ENCODE measurements around the gene NCBP3.

NCBP3 gene

GRCh38 chr17:3777366-3778120, 68.5 kb downstream of the NCBP3 start:
- Histone ChIP-seq H3K27me3 (ENCODE audit: insufficient read depth, low read length) (no peaks in the 10 kb centered on the region; the same call in 1 of the 2 replicates), H3K9ac (ENCODE audit: low read length) (no peak overlapping the region), H3K9me3 (ENCODE audit: low read length) (no peaks in the 10 kb centered on the region), H3K4me2 (ENCODE audit: low read length) (no peak overlapping the region), H3K27ac (ENCODE audit: low read depth, low read length, poor library complexity, severe bottlenecking) (no peak overlapping the region), H3F3A (ENCODE audit: insufficient read depth, low read length) (no peaks in the 10 kb centered on the region), H3K4me1 (ENCODE audit: insufficient read depth, low read length, severe bottlenecking) (no peaks in the 10 kb centered on the region), H3K4me3 (ENCODE audit: low read depth, low read length, poor library complexity, severe bottlenecking) (no peak overlapping the region), H3K36me3 (ENCODE audit: insufficient read depth, low read length) (no peaks in the 10 kb centered on the region), H3K79me2 (ENCODE audit: insufficient read depth, low read length) (no peaks in the 10 kb centered on the region), H2AFZ (ENCODE audit: low read length) (no peak overlapping the region), H4K20me1 (ENCODE audit: insufficient read depth, low read length) (no peaks in the 10 kb centered on the region), H3K9me2 (ENCODE audit: low read depth, low read length) (no peaks in the 10 kb centered on the region)
- TF ChIP-seq EZH2 (IDR thresholded peaks at IDR 0.05; ENCODE audit: borderline replicate concordance, low read length) (no peak), CTCF (IDR thresholded peaks at IDR 0.05; ENCODE audit: low read length) (no peak)

GRCh38 chr17:3773966-3774365, 72.1 kb downstream of the NCBP3 start:
- H3K4me3 ChIP-seq (ENCODE audit: low read depth, low read length, poor library complexity, severe bottlenecking) = no peak overlapping the region
- H3K79me2 ChIP-seq (ENCODE audit: insufficient read depth, low read length) = no peaks in the 10 kb centered on the region
- H3K27ac ChIP-seq (ENCODE audit: low read depth, low read length, poor library complexity, severe bottlenecking) = no peak overlapping the region

GRCh38 chr17:3773511-3773910, 72.5 kb downstream of the NCBP3 start:
- Histone ChIP-seq H3K4me1 (ENCODE audit: insufficient read depth, low read length, severe bottlenecking) (no peaks in the 10 kb centered on the region), H3K9me3 (ENCODE audit: low read length) (no peaks in the 10 kb centered on the region), H4K20me1 (ENCODE audit: insufficient read depth, low read length) (no peaks in the 10 kb centered on the region), H3K36me3 (ENCODE audit: insufficient read depth, low read length) (no peaks in the 10 kb centered on the region), H3K9ac (ENCODE audit: low read length) (no peak overlapping the region), H3K79me2 (ENCODE audit: insufficient read depth, low read length) (no peaks in the 10 kb centered on the region), H3F3A (ENCODE audit: insufficient read depth, low read length) (no peaks in the 10 kb centered on the region), H3K4me3 (ENCODE audit: low read depth, low read length, poor library complexity, severe bottlenecking) (no peak overlapping the region), H3K9me2 (ENCODE audit: low read depth, low read length) (no peaks in the 10 kb centered on the region), H3K27ac (ENCODE audit: low read depth, low read length, poor library complexity, severe bottlenecking) (no peak overlapping the region), H3K27me3 (ENCODE audit: insufficient read depth, low read length) (no peaks in the 10 kb centered on the region; the same call in 1 of the 2 replicates), H3K4me2 (ENCODE audit: low read length) (no peak overlapping the region), H2AFZ (ENCODE audit: low read length) (no peak overlapping the region)
- no peak for TF ChIP-seq EZH2 (IDR thresholded peaks at IDR 0.05; ENCODE audit: borderline replicate concordance, low read length)
- TF ChIP-seq CTCF (IDR thresholded peaks at IDR 0.05; ENCODE audit: low read length) = no peak

More at GRCh38 chr17:3773966-3774365, 72.1 kb downstream of the NCBP3 start:
- Histone ChIP-seq H3F3A (ENCODE audit: insufficient read depth, low read length) (no peaks in the 10 kb centered on the region), H3K9me3 (ENCODE audit: low read length) (no peaks in the 10 kb centered on the region), H4K20me1 (ENCODE audit: insufficient read depth, low read length) (no peaks in the 10 kb centered on the region), H3K9ac (ENCODE audit: low read length) (no peak overlapping the region), H2AFZ (ENCODE audit: low read length) (no peak overlapping the region), H3K4me2 (ENCODE audit: low read length) (no peak overlapping the region), H3K36me3 (ENCODE audit: insufficient read depth, low read length) (no peaks in the 10 kb centered on the region), H3K9me2 (ENCODE audit: low read depth, low read length) (no peaks in the 10 kb centered on the region), H3K27me3 (ENCODE audit: insufficient read depth, low read length) (no peaks in the 10 kb centered on the region; the same call in 1 of the 2 replicates), H3K4me1 (ENCODE audit: insufficient read depth, low read length, severe bottlenecking) (no peaks in the 10 kb centered on the region)
- TF ChIP-seq EZH2 (IDR thresholded peaks at IDR 0.05; ENCODE audit: borderline replicate concordance, low read length) (no peak), CTCF (IDR thresholded peaks at IDR 0.05; ENCODE audit: low read length) (no peak)

All from OCI-LY1 (cell line).